ENCODE data around the gene PRDM11.

The PRDM11 gene

DNA sequence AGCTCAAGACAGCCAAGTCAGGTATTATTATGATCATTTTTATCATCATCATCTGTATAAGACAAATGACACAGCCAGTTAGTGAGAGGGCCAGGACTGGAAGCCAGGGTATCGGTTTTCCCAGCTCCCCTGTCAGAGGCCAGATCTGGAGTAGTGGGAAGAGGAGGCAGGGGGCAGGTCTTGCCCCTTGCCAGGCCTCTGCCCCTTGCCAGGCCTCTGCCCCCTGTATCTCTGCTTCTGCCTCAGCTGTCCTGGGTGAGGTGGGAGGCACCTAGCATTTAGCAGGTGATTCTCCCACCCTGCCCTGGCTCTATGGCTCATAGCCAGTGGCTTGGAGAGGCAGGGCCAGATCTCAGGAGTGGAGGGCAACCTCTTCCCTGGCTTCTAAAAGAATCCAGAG lies 67.3 kb downstream of the PRDM11 start:
- no peak for TF ChIP-seq CTCF (IDR thresholded peaks at IDR 0.05; ENCODE audit: low read length, missing control alignments)
- no peak for DNase-seq (ENCODE audit: low read depth)
- no peak overlapping the region for H3K4me3 ChIP-seq (replicated peaks; ENCODE audit: low read depth, low read length)

- no peak for DNase-seq (ENCODE audit: low read depth)
- H3K4me3 ChIP-seq (replicated peaks; ENCODE audit: low read depth, low read length) = no peak overlapping the region
- no peak for TF ChIP-seq CTCF (IDR thresholded peaks at IDR 0.05; ENCODE audit: low read length, missing control alignments)
These were observed 68.8 kb downstream of the PRDM11 start for GRCh38 chr11:45215098-45215865.

GRCh38 chr11:45216031-45216430 lies 69.6 kb downstream of the PRDM11 start:
- no peak for TF ChIP-seq CTCF (IDR thresholded peaks at IDR 0.05; ENCODE audit: low read length, missing control alignments)
- H3K4me3 ChIP-seq (replicated peaks; ENCODE audit: low read depth, low read length) = no peak overlapping the region
- DNase-seq (ENCODE audit: low read depth) = no peak

GRCh38 chr11:45216901-45217300 lies 70.5 kb downstream of the PRDM11 start:
- H3K4me3 ChIP-seq (replicated peaks; ENCODE audit: low read depth, low read length) = no peak overlapping the region
- no peak for DNase-seq (ENCODE audit: low read depth)
- TF ChIP-seq CTCF (IDR thresholded peaks at IDR 0.05; ENCODE audit: low read length, missing control alignments) = no peak

DNA sequence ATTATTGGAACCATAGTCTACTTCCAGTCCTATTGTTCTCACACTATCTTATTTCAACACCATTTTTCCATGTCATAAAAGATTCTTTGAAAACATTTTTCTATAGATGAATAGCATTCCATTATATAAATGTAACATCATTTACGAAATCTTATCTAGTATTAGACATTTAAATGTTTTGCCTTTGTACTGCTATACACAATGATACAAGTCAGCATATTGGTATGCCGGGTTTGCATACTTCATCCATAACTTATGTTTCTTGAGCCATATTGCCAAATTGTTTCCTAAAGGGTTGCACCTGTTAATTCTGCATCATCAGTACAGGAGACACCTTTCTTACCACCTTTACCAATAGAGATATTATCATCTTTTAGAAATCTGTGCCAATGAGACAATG lies 71.6 kb downstream of the PRDM11 start:
- H3K4me3 ChIP-seq (replicated peaks; ENCODE audit: low read depth, low read length) = no peak overlapping the region
- DNase-seq (ENCODE audit: low read depth) = peak; percentile 51
- no peak for TF ChIP-seq CTCF (IDR thresholded peaks at IDR 0.05; ENCODE audit: low read length, missing control alignments)

GRCh38 chr11:45218705-45219104 lies 72.3 kb downstream of the PRDM11 start:
- no peak overlapping the region for H3K4me3 ChIP-seq (replicated peaks; ENCODE audit: low read depth, low read length)
- no peak for TF ChIP-seq CTCF (IDR thresholded peaks at IDR 0.05; ENCODE audit: low read length, missing control alignments)

DNA sequence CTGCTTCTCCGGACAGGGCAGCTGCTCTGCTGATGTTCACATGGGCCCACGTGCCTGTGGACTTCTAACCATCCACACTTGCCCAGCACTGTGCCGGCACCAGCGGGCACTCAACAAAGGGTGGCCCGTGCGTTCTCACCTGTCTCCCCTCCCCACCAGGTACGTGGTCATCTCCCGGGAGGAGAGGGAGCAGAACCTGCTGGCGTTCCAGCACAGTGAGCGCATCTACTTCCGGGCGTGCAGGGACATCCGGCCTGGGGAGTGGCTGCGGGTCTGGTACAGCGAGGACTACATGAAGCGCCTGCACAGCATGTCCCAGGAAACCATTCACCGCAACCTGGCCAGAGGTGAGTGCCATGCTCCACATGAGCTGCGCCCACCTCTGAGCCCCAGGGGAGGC lies 73.0 kb downstream of the PRDM11 start:
- TF ChIP-seq CTCF (IDR thresholded peaks at IDR 0.05; ENCODE audit: low read length, missing control alignments) = no peak
- no peak for DNase-seq (ENCODE audit: low read depth)
- no peak overlapping the region for H3K4me3 ChIP-seq (replicated peaks; ENCODE audit: low read depth, low read length)

More at GRCh38 chr11:45218705-45219104, 72.3 kb downstream of the PRDM11 start:
- DNase-seq (ENCODE audit: low read depth) = no peak

All from fibroblast of pulmonary artery (primary cell).